Caco-2 (cell line): Measurements from ENCODE around the gene RAP1A. TPM values are rescaled to one million over a fixed set of nuclear protein-coding genes. Genes with fewer than 3 reads are reported as not detected.

Experiments used
- BruUV-seq: library from RNA; stranded (reverse); fragments of 400-500 nt; replicated peaks from 2 replicates; lab custom pipeline; 2021; lab: Mats Ljungman, UMichigan
- CTCF ChIA-PET: fragments of 300-600 bp; sonication (Branson Sonifier 250); formaldehyde crosslinking; loops from one replicate; lab custom pipeline; 2022; ENCODE audit warnings: antibody characterized with exemption; lab: Charles Lee
- POLR2A ChIA-PET: fragments of 300-600 bp; sonication (Branson Sonifier 250); formaldehyde crosslinking; loops from one replicate; lab custom pipeline; 2022; ENCODE audit warnings: antibody characterized with exemption; lab: Charles Lee
- DNase-seq, 2 experiments: peaks; one replicate each; pipeline versions ENCODE4 v3.0.0 to v3.0.0-alpha.2; 2020 to 2022
- H3K27me3 ChIP-seq: replicated peaks from 2 replicates; pipeline ENCODE4 v1.6.0; 2011; ENCODE audit warnings: low read length; ENCODE audit not compliant: control insufficient read depth, insufficient read depth
- H3K36me3 ChIP-seq: 2 replicates; pipeline ENCODE4 v1.5.1; 2011; ENCODE audit warnings: low read length; ENCODE audit not compliant: control insufficient read depth, insufficient read depth
- H3K4me1 ChIP-seq: fragments of 250-450 bp; sonication (Bioruptor Pico); 2 replicates; pipeline ENCODE4 v1.5.1; 2020; ENCODE audit warnings: mild to moderate bottlenecking
- H3K4me3 ChIP-seq: 2 replicates; pipeline ENCODE4 v1.5.1; 2011; ENCODE audit warnings: low read depth, mild to moderate bottlenecking, control low read depth, low read length
- H3K9me3 ChIP-seq: fragments of 250-450 bp; sonication (Bioruptor Pico); 2 replicates; pipeline ENCODE4 v1.5.1; 2020; ENCODE audit warnings: mild to moderate bottlenecking, moderate library complexity
- H3K27ac Mint-ChIP-seq: one replicate; pipeline ENCODE4 v1.8.0; 2022; ENCODE audit warnings: mixed read lengths; ENCODE audit not compliant: unreplicated experiment
- H3K27me3 Mint-ChIP-seq: one replicate; pipeline ENCODE4 v1.8.0; 2022; ENCODE audit warnings: mixed read lengths; ENCODE audit not compliant: insufficient read depth, unreplicated experiment
- H3K36me3 Mint-ChIP-seq: one replicate; pipeline ENCODE4 v1.8.0; 2022; ENCODE audit warnings: mild to moderate bottlenecking, mixed read lengths; ENCODE audit not compliant: insufficient read depth, unreplicated experiment
- H3K4me1 Mint-ChIP-seq: one replicate; pipeline ENCODE4 v1.8.0; 2022; ENCODE audit warnings: low read depth, mixed read lengths; ENCODE audit not compliant: unreplicated experiment
- H3K4me3 Mint-ChIP-seq: one replicate; pipeline ENCODE4 v1.8.0; 2022; ENCODE audit warnings: mild to moderate bottlenecking, moderate library complexity, mixed read lengths; ENCODE audit not compliant: unreplicated experiment
- H3K9me3 Mint-ChIP-seq: one replicate; pipeline ENCODE4 v1.8.0; 2022; ENCODE audit warnings: mixed read lengths; ENCODE audit not compliant: unreplicated experiment
- CTCF ChIP-seq, 2 experiments: fragments of 200-600 bp in 1 of 2; IDR thresholded peaks; 1 replicate in 1 of 2; 2 replicates in 1 of 2; pipeline versions ENCODE4 v1.5.1 to v1.8.0; 2011 to 2022; ENCODE audit warnings: antibody characterized with exemption in 1 of 2, control low read depth in 1 of 2, inconsistent platforms in 1 of 2, low read depth in 1 of 2, low read length in 1 of 2, mild to moderate bottlenecking in 1 of 2, moderate library complexity in 1 of 2; ENCODE audit not compliant: insufficient read depth in 1 of 2, severe bottlenecking in 1 of 2, unreplicated experiment in 1 of 2
- intact Hi-C: fragments of 100-400 bp; cut with micrococcal nuclease; formaldehyde crosslinking; loops from one replicate; pipeline ENCODE4 v1.10.0; 2022; ENCODE audit not compliant: unreplicated experiment
- total RNA-seq: library from RNA; stranded (reverse); gene quantifications from 2 replicates; pipeline ENCODE4 v1.2.3, GENCODE V29; 2022

Gene RAP1A
- total RNA-seq, 1 experiment from 2014 or later: 64.1 TPM

GRCh38 chr1:111656086-111657017, 36.8 kb downstream of the RAP1A start:
- DNase-seq: peak in 1 of 2 experiments; percentile 48
- H3K4me1 ChIP-seq: peaks cover 26% of the 10 kb centered on the region
- BruUV-seq: no TSS peak
- H3K36me3 Mint-ChIP-seq: peaks cover 10% of the 10 kb centered on the region
- peaks cover 21% of the 10 kb centered on the region for H3K4me1 Mint-ChIP-seq
- H3K27me3 Mint-ChIP-seq: no peaks in the 10 kb centered on the region
- ChIA-PET CTCF (interaction anchor here (0.6 kb wide), 1 partner anchor 139 kb away, joined by 5 read pairs; no protein-coding TSS in a partner anchor), POLR2A (no interaction called here)
- intact Hi-C loops: loop anchor here (1.0 kb wide), 2 partner anchors 148 to 175 kb away; no protein-coding TSS in a partner anchor
- H3K27me3 ChIP-seq: no peaks in the 10 kb centered on the region
- H3K4me3 ChIP-seq: no peak overlapping the region
- no peaks in the 10 kb centered on the region for H3K9me3 Mint-ChIP-seq
- peak overlapping the region; percentile 51 for H3K27ac Mint-ChIP-seq
- no peaks in the 10 kb centered on the region for H3K36me3 ChIP-seq
- no peak overlapping the region for H3K4me3 Mint-ChIP-seq
- no peaks in the 10 kb centered on the region for H3K9me3 ChIP-seq
- peak; percentile 36 to 44 for TF ChIP-seq CTCF (IDR thresholded peaks at IDR 0.05; ENCODE audit: insufficient read depth in 1 of 2, low read depth in 1 of 2, low read length in 1 of 2, severe bottlenecking in 1 of 2, unreplicated experiment in 1 of 2)

- Mint-ChIP-seq H3K27ac (no peak overlapping the region), H3K4me3 (no peak overlapping the region), H3K4me1 (peaks cover 11% of the 10 kb centered on the region), H3K27me3 (no peaks in the 10 kb centered on the region), H3K9me3 (no peaks in the 10 kb centered on the region), H3K36me3 (peaks cover 10% of the 10 kb centered on the region)
- BruUV-seq: no TSS peak
- ChIA-PET CTCF (interaction anchor here (0.9 kb wide), 1 partner anchor 151 kb away, joined by 6 read pairs; no protein-coding TSS in a partner anchor), POLR2A (no interaction called here)
- no peak for TF ChIP-seq CTCF (IDR thresholded peaks at IDR 0.05; ENCODE audit: insufficient read depth in 1 of 2, low read depth in 1 of 2, low read length in 1 of 2, severe bottlenecking in 1 of 2, unreplicated experiment in 1 of 2)
- Histone ChIP-seq H3K4me3 (no peak overlapping the region), H3K27me3 (no peaks in the 10 kb centered on the region), H3K9me3 (no peaks in the 10 kb centered on the region), H3K36me3 (no peaks in the 10 kb centered on the region), H3K4me1 (peaks cover 26% of the 10 kb centered on the region)
- no peak for DNase-seq
- intact Hi-C loops: no loop called here
Measured at GRCh38 chr1:111658622-111659021, 39.0 kb downstream of the RAP1A start.

GRCh38 chr1:111660204-111661150, 40.9 kb downstream of the RAP1A start:
- no peak overlapping the region for H3K27ac Mint-ChIP-seq
- no peaks in the 10 kb centered on the region for H3K9me3 Mint-ChIP-seq
- Histone ChIP-seq H3K36me3 (no peaks in the 10 kb centered on the region), H3K9me3 (no peaks in the 10 kb centered on the region), H3K4me3 (no peak overlapping the region), H3K4me1 (peaks cover 26% of the 10 kb centered on the region), H3K27me3 (no peaks in the 10 kb centered on the region)
- intact Hi-C loops: no loop called here
- peaks cover 7% of the 10 kb centered on the region for H3K4me1 Mint-ChIP-seq
- no peaks in the 10 kb centered on the region for H3K27me3 Mint-ChIP-seq
- no peak for TF ChIP-seq CTCF (IDR thresholded peaks at IDR 0.05; ENCODE audit: insufficient read depth in 1 of 2, low read depth in 1 of 2, low read length in 1 of 2, severe bottlenecking in 1 of 2, unreplicated experiment in 1 of 2)
- no TSS peak for BruUV-seq
- peaks cover 10% of the 10 kb centered on the region for H3K36me3 Mint-ChIP-seq
- no peak overlapping the region for H3K4me3 Mint-ChIP-seq
- CTCF ChIA-PET: interaction anchor here (0.9 kb wide), 1 partner anchor 179 kb away, joined by 5 read pairs; no protein-coding TSS in a partner anchor
- no peak for DNase-seq
- POLR2A ChIA-PET: interaction anchor here (0.6 kb wide), 1 partner anchor 103 kb away, joined by 3 read pairs; no protein-coding TSS in a partner anchor
